Retinal pigment epithelial cell (primary cell): ENCODE measurements around the gene SLC44A5.
"Not testable (repeated sequence)": the region's sequence is repeated elsewhere in the genome, so short reads cannot be mapped to it uniquely, and the experiment has no call there.

Source experiments
- DNase-seq: peaks from one replicate; pipeline ENCODE4 v3.0.0-alpha.2; 2010; ENCODE audit warnings: low read depth
- H3K4me3 ChIP-seq: 2 replicates; pipeline ENCODE4 v1.5.1; 2011; ENCODE audit warnings: mild to moderate bottlenecking, low read length, control low read depth, moderate library complexity
- CTCF ChIP-seq: conservative IDR thresholded peaks from 2 replicates; pipeline ENCODE4 v1.5.1; 2011; ENCODE audit warnings: low read depth, low read length, control low read depth, inconsistent platforms

The SLC44A5 gene

GRCh38 chr1:75198163-75198562 lies 412.8 kb downstream of the SLC44A5 start:
- H3K4me3 ChIP-seq = no peak overlapping the region
- DNase-seq = no peak
- no peak for TF ChIP-seq CTCF

- H3K4me3 ChIP-seq = no peak overlapping the region
- TF ChIP-seq CTCF = no peak
- no peak for DNase-seq
These were observed 422.0 kb downstream of the SLC44A5 start for GRCh38 chr1:75188892-75189291.

GRCh38 chr1:75181214-75181955 lies 429.5 kb downstream of the SLC44A5 start:
- not testable (repeated sequence) for H3K4me3 ChIP-seq, DNase-seq

GRCh38 chr1:75174031-75174760 lies 436.7 kb downstream of the SLC44A5 start:
- TF ChIP-seq CTCF = no peak
- no peak for DNase-seq

GRCh38 chr1:75172556-75172955 lies 438.4 kb downstream of the SLC44A5 start:
- no peak for TF ChIP-seq CTCF
- DNase-seq = no peak
- H3K4me3 ChIP-seq = no peak overlapping the region

More at GRCh38 chr1:75174031-75174760, 436.7 kb downstream of the SLC44A5 start:
- H3K4me3 ChIP-seq = no peak overlapping the region

- no peak for DNase-seq
These were observed 439.0 kb downstream of the SLC44A5 start for GRCh38 chr1:75171876-75172275.

GRCh38 chr1:75170981-75171380 lies 439.9 kb downstream of the SLC44A5 start:
- no peak for TF ChIP-seq CTCF
- DNase-seq = no peak
- no peak overlapping the region for H3K4me3 ChIP-seq

More at GRCh38 chr1:75171876-75172275, 439.0 kb downstream of the SLC44A5 start:
- H3K4me3 ChIP-seq = no peak overlapping the region
- TF ChIP-seq CTCF = no peak
